Prostate gland (tissue), 2 donors: ENCODE results near the gene GSTA4. TPM values are rescaled to one million over a fixed set of nuclear protein-coding genes. Genes with fewer than 3 reads are reported as not detected.

Experiments used
- DNase-seq: peaks from one replicate; pipeline ENCODE4 v3.0.0-alpha.2; 2019; ENCODE audit warnings: low spot score
- H3K27ac ChIP-seq, 2 donors: fragments of 200-600 bp; sonication (generic); 2 replicates each; pipeline ENCODE4 v1.5.1; 2017 to 2019
- H3K27me3 ChIP-seq: fragments of 200-600 bp; sonication (generic); replicated peaks from 2 replicates; pipeline ENCODE4 v1.5.1; 2019; ENCODE audit not compliant: insufficient read depth
- H3K36me3 ChIP-seq, 2 donors: fragments of 200-600 bp; sonication (generic); 1 replicate in 1 of 2; 2 replicates in 1 of 2; pipeline versions ENCODE4 v1.5.1 to v1.8.1; 2017 to 2019
- H3K4me1 ChIP-seq: fragments of 200-600 bp; sonication (generic); replicated peaks from 2 replicates; pipeline ENCODE4 v1.5.1; 2019
- H3K4me3 ChIP-seq, 2 donors: fragments of 200-600 bp; sonication (generic); 2 replicates each; pipeline ENCODE4 v1.5.1; 2017 to 2019
- H3K9me3 ChIP-seq: fragments of 200-600 bp; sonication (generic); 2 replicates; pipeline ENCODE4 v1.5.1; 2017
- CTCF ChIP-seq, 4 experiments: fragments of 200-600 bp in 2 of 4; fragments of 450-650 bp in 2 of 4; sonication (generic) in 2 of 4; IDR thresholded peaks; 1 replicate in 3 of 4; 2 replicates in 1 of 4; pipeline ENCODE4 v1.5.1; 2016 to 2019; ENCODE audit warnings: antibody characterized with exemption in 4 of 4, mild to moderate bottlenecking in 2 of 4, moderate library complexity in 2 of 4
- POLR2A ChIP-seq: fragments of 450-650 bp; IDR thresholded peaks from one replicate; pipeline ENCODE4 v1.6.1; 2016; ENCODE audit warnings: antibody characterized with exemption, mild to moderate bottlenecking
- POLR2AphosphoS5 ChIP-seq: sonication (generic); formaldehyde crosslinking; IDR thresholded peaks from one replicate; pipeline ENCODE4 v1.6.1; 2017; ENCODE audit warnings: antibody characterized with exemption
- WGBS: methylation state at CpG from one replicate; pipeline ENCODE4 v1.1.5; 2018; 5-methylcytosine and 5-hydroxymethylcytosine counted together
- intact Hi-C: fragments of 100-400 bp; cut with DNase I; formaldehyde crosslinking; loops from one replicate; pipeline ENCODE4 v1.14.2; 2022
- total RNA-seq, 2 donors: library from RNA; depleted of rRNA; stranded (reverse); fragments of >200 nt; gene quantifications; one replicate each; pipeline ENCODE4 v1.1.0, GENCODE V29; 2016

The GSTA4 gene
- total RNA-seq, 2 donors from 2014 or later = 62.2 to 96.7 TPM

GRCh38 chr6:52990342-52990741 is 4.7 kb downstream of the GSTA4 start:
- Histone ChIP-seq H3K36me3 (no peaks in the 10 kb centered on the region), H3K4me3 (no peak overlapping the region), H3K27ac (no peak overlapping the region), H3K27me3 (no peaks in the 10 kb centered on the region), H3K9me3 (no peaks in the 10 kb centered on the region), H3K4me1 (no peaks in the 10 kb centered on the region)
- intact Hi-C loops = no loop called here
- no peak for TF ChIP-seq POLR2AphosphoS5
- TF ChIP-seq POLR2A = no peak
- no peak for TF ChIP-seq CTCF (IDR thresholded peaks at IDR 0.05)
- no peak for DNase-seq
- WGBS = 82% methylated on average over 2 of the region's 2 CpGs

DNA sequence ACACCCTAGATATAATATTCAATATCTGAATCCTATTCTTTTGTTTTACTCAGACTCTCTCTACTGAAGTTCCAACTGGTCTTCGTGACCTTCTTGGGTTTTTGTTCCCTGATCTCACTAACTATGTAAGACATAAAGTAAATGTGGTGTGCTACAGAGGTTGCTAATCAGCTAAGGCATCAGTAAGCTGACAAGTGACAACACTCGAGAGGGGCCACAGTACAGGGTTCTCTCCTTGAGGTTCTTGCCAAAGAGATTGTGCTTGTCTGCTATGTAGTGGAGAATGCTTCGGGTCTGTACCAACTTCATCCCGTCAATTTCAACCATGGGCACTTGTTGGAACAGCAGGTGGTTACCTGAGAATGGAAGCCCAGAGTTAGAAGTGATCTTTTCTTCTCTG is 9.9 kb downstream of the GSTA4 start:
- Histone ChIP-seq H3K27me3 (no peaks in the 10 kb centered on the region), H3K9me3 (no peaks in the 10 kb centered on the region), H3K36me3 (no peaks in the 10 kb centered on the region), H3K4me3 (no peak overlapping the region), H3K27ac (no peak overlapping the region), H3K4me1 (no peaks in the 10 kb centered on the region)
- 93% methylated on average over 4 of the region's 4 CpGs for WGBS
- TF ChIP-seq POLR2AphosphoS5 = no peak
- TF ChIP-seq CTCF (IDR thresholded peaks at IDR 0.05) = no peak
- no peak for TF ChIP-seq POLR2A
- DNase-seq = no peak
- intact Hi-C loops = no loop called here

GRCh38 chr6:52984247-52984646 is 10.8 kb downstream of the GSTA4 start:
- no peak for DNase-seq
- 86% methylated on average over 3 of the region's 3 CpGs for WGBS
- Histone ChIP-seq H3K27ac (no peak overlapping the region), H3K9me3 (no peaks in the 10 kb centered on the region), H3K4me1 (no peaks in the 10 kb centered on the region), H3K4me3 (no peak overlapping the region), H3K27me3 (no peaks in the 10 kb centered on the region), H3K36me3 (no peaks in the 10 kb centered on the region)
- intact Hi-C loops = no loop called here
- no peak for TF ChIP-seq CTCF (IDR thresholded peaks at IDR 0.05)
- no peak for TF ChIP-seq POLR2A
- TF ChIP-seq POLR2AphosphoS5 = no peak

DNA sequence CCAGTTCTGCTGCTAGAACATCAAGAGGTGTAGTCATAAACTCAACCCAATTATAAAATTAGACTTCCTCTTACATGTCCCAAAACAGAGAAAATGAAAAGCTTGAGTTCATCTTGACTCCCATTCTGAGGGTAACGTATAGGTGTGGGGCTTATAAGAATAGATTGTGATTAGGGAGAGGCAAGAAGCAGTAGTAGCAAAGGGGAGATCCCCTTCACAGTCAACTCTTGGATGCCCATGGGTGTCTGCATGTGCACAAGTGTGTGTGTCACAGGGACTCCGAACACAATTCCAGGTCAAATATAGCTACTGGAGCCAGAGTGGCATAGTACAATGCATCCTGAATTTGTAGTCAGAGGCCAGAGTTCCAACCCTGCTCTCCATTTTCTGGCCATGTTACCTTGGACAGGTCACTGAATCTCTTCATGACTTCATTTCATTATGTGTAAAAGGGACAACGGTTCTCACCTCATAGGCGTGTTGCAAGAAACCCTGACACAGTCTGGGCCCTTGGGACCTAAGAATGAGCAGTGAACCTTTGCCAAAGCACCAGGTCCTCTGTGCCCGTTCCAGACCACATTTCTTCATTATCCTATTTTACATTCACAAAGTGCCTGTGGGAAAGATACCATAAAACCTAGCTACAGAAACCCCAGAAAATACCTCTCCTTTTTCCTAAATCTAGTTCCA is 11.8 kb downstream of the GSTA4 start:
- WGBS = 95% methylated on average over 5 of the region's 5 CpGs
- H3K9me3 ChIP-seq = no peaks in the 10 kb centered on the region
- no peaks in the 10 kb centered on the region for H3K4me1 ChIP-seq
- no peak overlapping the region for H3K4me3 ChIP-seq
- TF ChIP-seq CTCF (IDR thresholded peaks at IDR 0.05) (no peak), POLR2AphosphoS5 (no peak), POLR2A (no peak)
- intact Hi-C loops = no loop called here
- no peak for DNase-seq
- no peak overlapping the region for H3K27ac ChIP-seq
- no peaks in the 10 kb centered on the region for H3K36me3 ChIP-seq
- H3K27me3 ChIP-seq = no peaks in the 10 kb centered on the region

GRCh38 chr6:52982680-52983079 is 12.4 kb downstream of the GSTA4 start:
- 99% methylated on average over 3 of the region's 3 CpGs for WGBS

More at GRCh38 chr6:52982680-52983079, 12.4 kb downstream of the GSTA4 start:
- intact Hi-C loops = no loop called here
- Histone ChIP-seq H3K4me1 (no peaks in the 10 kb centered on the region), H3K4me3 (no peak overlapping the region), H3K27ac (no peak overlapping the region), H3K9me3 (no peaks in the 10 kb centered on the region), H3K27me3 (no peaks in the 10 kb centered on the region), H3K36me3 (no peaks in the 10 kb centered on the region)
- no peak for DNase-seq
- TF ChIP-seq POLR2A (no peak), POLR2AphosphoS5 (no peak), CTCF (IDR thresholded peaks at IDR 0.05) (no peak)
